Left renal cortex interstitium (tissue), 4 donors: ENCODE data around the gene NCAPD3. TPM values are rescaled to one million over a fixed set of nuclear protein-coding genes. Genes with fewer than 3 reads are reported as not detected.
"Not testable (repeated sequence)": the region's sequence is repeated elsewhere in the genome, so short reads cannot be mapped to it uniquely, and the experiment has no call there.

Experiments used
- DNase-seq, 4 donors: peaks; one replicate each; pipeline ENCODE4 v3.0.0-alpha.2; 2013; ENCODE audit warnings: low read depth in 4 of 4, low spot score in 2 of 4, missing footprints in 1 of 4
- polyA plus RNA-seq, 4 donors: library from polyadenylated mRNA; unstranded; fragments of 120-200 nt; gene quantifications; one replicate each; pipeline ENCODE4 v1.2.1, GENCODE V29; 2013; ENCODE audit not compliant: insufficient read length in 4 of 4

The NCAPD3 gene
- polyA plus RNA-seq, 4 donors: 24.0 to 38.7 (median 33.5) TPM

- no peak for DNase-seq
These were observed 84.4 kb downstream of the NCAPD3 start for GRCh38 chr11:134139303-134139872.

- no peak for DNase-seq
These were observed 85.4 kb downstream of the NCAPD3 start for GRCh38 chr11:134138376-134138775.

GRCh38 chr11:134134167-134134566 is 89.6 kb downstream of the NCAPD3 start:
- no peak for DNase-seq

- DNase-seq: no peak
These were observed 91.0 kb downstream of the NCAPD3 start for GRCh38 chr11:134132808-134133207.

- DNase-seq: no peak
These were observed 92.0 kb downstream of the NCAPD3 start for GRCh38 chr11:134131628-134132244.

- DNase-seq: no peak
These were observed 97.4 kb downstream of the NCAPD3 start for GRCh38 chr11:134126217-134126822.

GRCh38 chr11:134125507-134125906 is 98.3 kb downstream of the NCAPD3 start:
- DNase-seq: no peak

- DNase-seq: peak in 1 of 4 donors; percentile 28
These were observed 98.9 kb downstream of the NCAPD3 start for GRCh38 chr11:134124660-134125451.

GRCh38 chr11:134120921-134121526 is 102.7 kb downstream of the NCAPD3 start:
- DNase-seq: peak in 1 of 4 donors; percentile 16

GRCh38 chr11:134120143-134120850 is 103.5 kb downstream of the NCAPD3 start:
- DNase-seq: peak in 1 of 4 donors; percentile 18

GRCh38 chr11:134119094-134119493 is 104.7 kb downstream of the NCAPD3 start:
- DNase-seq: no peak

GRCh38 chr11:134118006-134118405 is 105.8 kb downstream of the NCAPD3 start:
- no peak for DNase-seq

- no peak for DNase-seq
These were observed 107.6 kb downstream of the NCAPD3 start for GRCh38 chr11:134116210-134116609.

GRCh38 chr11:134113787-134114186 is 110.0 kb downstream of the NCAPD3 start:
- not testable (repeated sequence) for DNase-seq

GRCh38 chr11:134110252-134110815 is 113.4 kb downstream of the NCAPD3 start:
- no peak for DNase-seq

Other genes with a start within 250 kb of the NCAPD3 start
- gene JAM3, start 154.9 kb downstream of the NCAPD3 start, polyA plus RNA-seq: 10 to 100 TPM; 50.4 to 59.8 (median 52.5) TPM
- gene VPS26B, start 704 bp upstream of the NCAPD3 start, polyA plus RNA-seq: 10 to 100 TPM; 45.3 to 66.2 (median 55.2) TPM
- 10 to 100 TPM; 68.0 to 81.0 (median 69.5) TPM for gene THYN1, start 29.4 kb upstream of the NCAPD3 start, polyA plus RNA-seq
- 10 to 100 TPM; 36.2 to 55.8 (median 47.2) TPM for gene ACAD8, start 29.6 kb upstream of the NCAPD3 start, polyA plus RNA-seq
- 1 to 10 TPM; 1.1 to 2.1 (median 1.3) TPM for gene GLB1L3, start 52.4 kb upstream of the NCAPD3 start, polyA plus RNA-seq
- 10 to 100 TPM; 21.0 to 22.6 (median 21.5) TPM for gene GLB1L2, start 108.0 kb upstream of the NCAPD3 start, polyA plus RNA-seq
- gene B3GAT1, start 188.3 kb upstream of the NCAPD3 start, polyA plus RNA-seq: 1 to 10 TPM; 2.5 to 5.5 (median 4.1) TPM